GM12865 (cell line): ENCODE data around the gene ADD2.

Source experiments
- DNase-seq: peaks from one replicate; pipeline ENCODE4 v3.0.0; 2010; ENCODE audit warnings: low read depth
- H3K4me3 ChIP-seq: 2 replicates; pipeline ENCODE4 v1.5.1; 2011; ENCODE audit warnings: mild to moderate bottlenecking, low read depth, low read length, control low read depth
- CTCF ChIP-seq: IDR thresholded peaks from 2 replicates; pipeline ENCODE4 v1.5.1; 2011; ENCODE audit warnings: low read length, control low read depth, low read depth, inconsistent platforms; ENCODE audit not compliant: insufficient read depth; ENCODE audit errors: missing control alignments

The ADD2 gene

GRCh38 chr2:70620020-70620419 is 148.0 kb downstream of the ADD2 start:
- TF ChIP-seq CTCF: no peak
- H3K4me3 ChIP-seq: no peak overlapping the region
- DNase-seq: no peak

- DNase-seq: no peak
- TF ChIP-seq CTCF: no peak
- H3K4me3 ChIP-seq: no peak overlapping the region
These were observed 148.8 kb downstream of the ADD2 start for GRCh38 chr2:70619167-70619566.

- DNase-seq: no peak
- TF ChIP-seq CTCF: no peak
- no peak overlapping the region for H3K4me3 ChIP-seq
These were observed 151.8 kb downstream of the ADD2 start for GRCh38 chr2:70616168-70616694.

GRCh38 chr2:70615222-70615621 is 152.8 kb downstream of the ADD2 start:
- no peak for DNase-seq
- no peak for TF ChIP-seq CTCF
- H3K4me3 ChIP-seq: no peak overlapping the region

GRCh38 chr2:70613521-70613920 is 154.5 kb downstream of the ADD2 start:
- no peak for TF ChIP-seq CTCF
- no peak for DNase-seq
- H3K4me3 ChIP-seq: no peak overlapping the region

- no peak for DNase-seq
- no peak for TF ChIP-seq CTCF
These were observed 155.4 kb downstream of the ADD2 start for GRCh38 chr2:70612574-70612973.

GRCh38 chr2:70608373-70608772 is 159.6 kb downstream of the ADD2 start:
- TF ChIP-seq CTCF: no peak
- no peak for DNase-seq

More at GRCh38 chr2:70612574-70612973, 155.4 kb downstream of the ADD2 start:
- no peak overlapping the region for H3K4me3 ChIP-seq

More at GRCh38 chr2:70608373-70608772, 159.6 kb downstream of the ADD2 start:
- H3K4me3 ChIP-seq: no peak overlapping the region
